HEK293 (cell line): ENCODE results near the gene CMKLR1.

Source experiments
- CTCF ChIP-seq: fragments of 450-650 bp; formaldehyde crosslinking; IDR thresholded peaks from 2 replicates; pipeline ENCODE4 v1.5.1; 2016; ENCODE audit warnings: missing biosample characterization, missing genetic modification characterization
- HOXA7 ChIP-seq: sonication (generic); formaldehyde crosslinking; IDR thresholded peaks from 2 replicates; pipeline ENCODE4 v1.8.1; 2022; ENCODE audit warnings: missing genetic modification reagents, borderline replicate concordance
- REPIN1 ChIP-seq: fragments of 450-650 bp; formaldehyde crosslinking; IDR thresholded peaks from 2 replicates; pipeline ENCODE4 v1.5.1; 2017; ENCODE audit warnings: missing biosample characterization, missing genetic modification characterization, low read depth
- ZBTB21 ChIP-seq: fragments of 450-650 bp; formaldehyde crosslinking; IDR thresholded peaks from 2 replicates; pipeline ENCODE4 v1.5.1; 2017; ENCODE audit warnings: missing biosample characterization, missing genetic modification characterization
- ZBTB8A ChIP-seq: fragments of 450-650 bp; formaldehyde crosslinking; IDR thresholded peaks from 2 replicates; pipeline ENCODE4 v1.5.1; 2016; ENCODE audit warnings: missing biosample characterization, missing genetic modification characterization
- ZNF140 ChIP-seq: fragments of 450-650 bp; formaldehyde crosslinking; IDR thresholded peaks from 2 replicates; pipeline ENCODE4 v1.5.1; 2016; ENCODE audit warnings: missing biosample characterization, missing genetic modification characterization
- ZNF335 ChIP-seq: fragments of 450-650 bp; formaldehyde crosslinking; conservative IDR thresholded peaks from 2 replicates; pipeline ENCODE4 v1.5.1; 2016; ENCODE audit warnings: missing biosample characterization, missing genetic modification characterization
- TF ChIP-seq, protein P1 (sequence below): fragments of 450-650 bp; formaldehyde crosslinking; IDR thresholded peaks from 2 replicates; pipeline ENCODE4 v1.5.1; 2016; ENCODE audit warnings: missing biosample characterization, missing genetic modification characterization

- TF ChIP-seq CTCF (tag by site-specific recombination) (no peak), ZNF140 (tag by site-specific recombination) (no peak), HOXA7 (CRISPR knock-in tag) (no peak), REPIN1 (tag by site-specific recombination) (no peak), ZBTB21 (tag by site-specific recombination) (no peak), ZBTB8A (tag by site-specific recombination) (no peak), ZNF335 (tag by site-specific recombination) (no peak)
- TF ChIP-seq, protein P1, sequence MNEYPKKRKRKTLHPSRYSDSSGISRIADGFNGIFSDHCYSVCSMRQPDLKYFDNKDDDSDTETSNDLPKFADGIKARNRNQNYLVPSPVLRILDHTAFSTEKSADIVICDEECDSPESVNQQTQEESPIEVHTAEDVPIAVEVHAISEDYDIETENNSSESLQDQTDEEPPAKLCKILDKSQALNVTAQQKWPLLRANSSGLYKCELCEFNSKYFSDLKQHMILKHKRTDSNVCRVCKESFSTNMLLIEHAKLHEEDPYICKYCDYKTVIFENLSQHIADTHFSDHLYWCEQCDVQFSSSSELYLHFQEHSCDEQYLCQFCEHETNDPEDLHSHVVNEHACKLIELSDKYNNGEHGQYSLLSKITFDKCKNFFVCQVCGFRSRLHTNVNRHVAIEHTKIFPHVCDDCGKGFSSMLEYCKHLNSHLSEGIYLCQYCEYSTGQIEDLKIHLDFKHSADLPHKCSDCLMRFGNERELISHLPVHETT (tag by site-specific recombination): no peak
Observed at GRCh38 chr12:108316176-108317086, 22.7 kb downstream of the CMKLR1 start.
